Peyer's patch (tissue), 4 donors: ENCODE data around the gene F2RL2. TPM values are rescaled to one million over a fixed set of nuclear protein-coding genes. Genes with fewer than 3 reads are reported as not detected.
A peak's percentile ranks its signal among the peaks of the same experiment; 100 is the strongest.

Experiments used
- DNase-seq, 3 donors: peaks; one replicate each; pipeline ENCODE4 v3.0.0-alpha.2; 2017 to 2019
- H3K27ac ChIP-seq, 4 donors: fragments of 200-600 bp; sonication (generic); one replicate each; pipeline ENCODE4 v1.5.1; 2016 to 2019
- H3K27me3 ChIP-seq, 2 donors: fragments of 200-600 bp; sonication (generic); one replicate each; pipeline ENCODE4 v1.5.1; 2019
- H3K36me3 ChIP-seq, 3 donors: fragments of 200-600 bp; sonication (generic); one replicate each; pipeline ENCODE4 v1.5.1; 2016 to 2019
- H3K4me1 ChIP-seq, 4 donors: fragments of 200-600 bp; sonication (generic); one replicate each; pipeline ENCODE4 v1.5.1; 2016 to 2019
- H3K4me3 ChIP-seq, 4 donors: fragments of 200-600 bp; sonication (generic); 1 replicate in 3 of 4; 2 replicates in 1 of 4; pipeline ENCODE4 v1.5.1; 2016 to 2019; ENCODE audit warnings: mild to moderate bottlenecking in 1 of 4
- H3K9me3 ChIP-seq, 4 donors: fragments of 200-600 bp; sonication (generic); one replicate each; pipeline ENCODE4 v1.5.1; 2016 to 2019; ENCODE audit warnings: mild to moderate bottlenecking in 1 of 4
- POLR2A ChIP-seq, 2 donors: fragments of 450-650 bp; IDR thresholded peaks; one replicate each; pipeline ENCODE4 v1.5.1; 2017; ENCODE audit warnings: antibody characterized with exemption in 2 of 2, mild to moderate bottlenecking in 2 of 2, moderate library complexity in 2 of 2
- total RNA-seq, 4 donors: library from RNA; depleted of rRNA; stranded (reverse); fragments of >200 nt; gene quantifications; one replicate each; pipeline ENCODE4 v1.1.0, GENCODE V29; 2016
- TF ChIP-seq, protein P1 (sequence below), 6 experiments: fragments of 450-650 bp in 4 of 6; fragments of 200-600 bp in 2 of 6; sonication (generic) in 1 of 6; IDR thresholded peaks; one replicate each; pipeline ENCODE4 v1.5.1; 2017 to 2019; ENCODE audit warnings: antibody characterized with exemption in 6 of 6, mild to moderate bottlenecking in 3 of 6, moderate library complexity in 1 of 6

Gene F2RL2
- total RNA-seq, 4 donors from 2014 or later: 0.70 to 3.3 (median 1.1) TPM

DNA sequence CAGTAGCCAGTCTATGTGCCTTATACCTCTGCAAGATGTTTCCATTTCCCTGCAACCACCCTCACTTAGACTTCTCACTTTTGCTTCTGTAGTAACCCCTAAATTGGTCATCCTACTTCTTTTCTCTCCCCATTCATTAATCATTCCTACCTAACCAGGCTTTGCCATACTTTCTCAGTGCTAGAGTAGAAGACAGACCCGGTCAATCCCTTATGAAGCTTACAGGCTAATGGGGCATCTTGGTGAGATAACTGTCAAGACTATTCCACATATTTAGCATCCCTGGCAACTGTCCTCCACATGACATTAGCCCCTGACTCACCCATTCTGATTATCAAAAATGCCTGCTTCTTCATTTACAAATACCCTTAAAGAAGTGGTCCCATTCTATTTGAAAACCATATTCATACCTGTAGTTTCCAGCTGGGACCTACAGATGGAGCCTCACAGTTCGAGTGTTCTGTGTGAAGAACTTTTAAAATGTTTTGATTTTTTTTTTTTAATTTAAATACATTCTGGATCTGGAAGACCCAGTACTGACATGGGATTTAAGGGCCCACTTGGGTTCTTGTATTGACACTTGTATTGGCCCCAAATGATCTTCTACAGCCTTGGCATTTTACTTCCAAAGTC lies 21.0 kb downstream of the F2RL2 start:
- Histone ChIP-seq H3K27me3 (no peaks in the 10 kb centered on the region), H3K4me3 (no peak overlapping the region), H3K36me3 (no peaks in the 10 kb centered on the region), H3K27ac (no peak overlapping the region), H3K4me1 (no peaks in the 10 kb centered on the region), H3K9me3 (no peaks in the 10 kb centered on the region)
- no peak for TF ChIP-seq POLR2A (IDR thresholded peaks at IDR 0.05)
- TF ChIP-seq, protein P1, sequence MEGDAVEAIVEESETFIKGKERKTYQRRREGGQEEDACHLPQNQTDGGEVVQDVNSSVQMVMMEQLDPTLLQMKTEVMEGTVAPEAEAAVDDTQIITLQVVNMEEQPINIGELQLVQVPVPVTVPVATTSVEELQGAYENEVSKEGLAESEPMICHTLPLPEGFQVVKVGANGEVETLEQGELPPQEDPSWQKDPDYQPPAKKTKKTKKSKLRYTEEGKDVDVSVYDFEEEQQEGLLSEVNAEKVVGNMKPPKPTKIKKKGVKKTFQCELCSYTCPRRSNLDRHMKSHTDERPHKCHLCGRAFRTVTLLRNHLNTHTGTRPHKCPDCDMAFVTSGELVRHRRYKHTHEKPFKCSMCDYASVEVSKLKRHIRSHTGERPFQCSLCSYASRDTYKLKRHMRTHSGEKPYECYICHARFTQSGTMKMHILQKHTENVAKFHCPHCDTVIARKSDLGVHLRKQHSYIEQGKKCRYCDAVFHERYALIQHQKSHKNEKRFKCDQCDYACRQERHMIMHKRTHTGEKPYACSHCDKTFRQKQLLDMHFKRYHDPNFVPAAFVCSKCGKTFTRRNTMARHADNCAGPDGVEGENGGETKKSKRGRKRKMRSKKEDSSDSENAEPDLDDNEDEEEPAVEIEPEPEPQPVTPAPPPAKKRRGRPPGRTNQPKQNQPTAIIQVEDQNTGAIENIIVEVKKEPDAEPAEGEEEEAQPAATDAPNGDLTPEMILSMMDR (IDR thresholded peaks at IDR 0.05): peak in 1 of 6 experiments; percentile 10
- DNase-seq: no peak

DNA sequence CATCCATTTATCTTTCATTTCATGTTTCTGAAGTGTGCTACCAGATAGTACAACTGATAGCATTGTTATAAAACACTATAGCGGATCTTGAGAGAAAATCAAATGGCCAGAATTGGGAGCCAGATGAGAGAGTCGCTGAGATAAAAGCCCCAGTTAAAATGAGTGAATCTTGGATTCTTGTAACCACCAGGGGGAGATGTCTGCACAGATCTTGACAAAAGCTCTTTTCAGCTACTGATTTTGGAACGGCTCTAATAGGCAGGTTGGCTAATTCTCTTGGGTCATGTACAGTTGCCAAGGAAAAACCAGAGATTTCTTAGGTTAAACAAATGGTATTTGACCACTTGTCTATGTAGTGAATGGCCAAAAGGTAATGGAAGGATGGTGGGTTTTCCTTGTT lies 21.7 kb downstream of the F2RL2 start:
- DNase-seq: peak in 1 of 3 donors; percentile 57
- peaks cover 0 to 4% (median 0%) of the 10 kb centered on the region in 3 donors for H3K36me3 ChIP-seq
- H3K9me3 ChIP-seq: no peaks in the 10 kb centered on the region
- TF ChIP-seq, protein P1 (IDR thresholded peaks at IDR 0.05): peak; percentile 42 to 85 (median 78)
- no peak for TF ChIP-seq POLR2A (IDR thresholded peaks at IDR 0.05)
- no peak overlapping the region for H3K4me3 ChIP-seq
- no peak overlapping the region for H3K27ac ChIP-seq
- no peaks in the 10 kb centered on the region for H3K27me3 ChIP-seq
- H3K4me1 ChIP-seq: no peaks in the 10 kb centered on the region

DNA sequence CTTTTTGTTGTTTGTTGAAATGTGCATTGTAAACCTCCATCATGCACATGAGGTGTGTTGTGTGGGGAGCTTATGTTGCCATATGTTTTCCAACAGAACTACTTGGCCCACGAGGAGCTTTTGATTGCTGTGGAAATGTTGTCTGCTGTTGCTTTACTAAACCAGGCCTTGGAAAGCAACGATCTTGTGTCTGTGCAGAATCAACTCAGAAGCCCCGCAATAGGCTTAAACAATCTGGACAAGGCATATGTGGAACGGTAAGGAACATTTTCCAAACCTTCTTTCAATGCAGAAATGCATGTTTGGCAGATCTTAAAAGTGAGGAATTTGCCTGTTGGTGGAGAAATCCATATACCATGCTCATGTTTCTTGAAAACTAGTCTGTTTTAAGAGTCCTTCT lies 22.5 kb downstream of the F2RL2 start:
- TF ChIP-seq POLR2A (IDR thresholded peaks at IDR 0.05): no peak
- TF ChIP-seq, protein P1 (IDR thresholded peaks at IDR 0.05): no peak
- peaks cover 0 to 6% (median 0%) of the 10 kb centered on the region in 3 donors for H3K36me3 ChIP-seq
- no peak overlapping the region for H3K27ac ChIP-seq
- no peaks in the 10 kb centered on the region for H3K9me3 ChIP-seq
- H3K4me1 ChIP-seq: no peaks in the 10 kb centered on the region
- no peak for DNase-seq
- H3K4me3 ChIP-seq: no peak overlapping the region
- no peaks in the 10 kb centered on the region for H3K27me3 ChIP-seq

DNA sequence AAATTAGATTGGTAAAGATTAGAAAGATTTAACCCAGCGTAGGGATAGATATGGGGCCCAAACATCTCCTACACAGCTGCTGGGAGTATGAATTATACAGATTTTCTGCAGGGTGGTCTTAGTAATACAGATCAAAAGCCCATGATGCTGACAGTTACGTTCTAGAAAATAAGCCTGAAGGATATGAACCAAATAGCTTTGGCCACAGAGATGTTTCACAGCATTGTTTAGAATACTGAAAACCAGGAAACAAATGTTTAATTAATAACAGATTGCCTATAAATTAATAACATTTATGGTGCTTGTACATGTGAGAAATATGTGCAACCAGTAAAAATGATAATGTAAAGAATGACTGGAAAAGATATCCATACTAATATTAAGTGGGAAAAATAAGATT lies 24.7 kb downstream of the F2RL2 start:
- Histone ChIP-seq H3K4me1 (no peaks in the 10 kb centered on the region), H3K36me3 (peaks cover 0 to 10% (median 0%) of the 10 kb centered on the region in 3 donors), H3K4me3 (no peak overlapping the region), H3K27me3 (no peaks in the 10 kb centered on the region), H3K9me3 (no peaks in the 10 kb centered on the region), H3K27ac (no peak overlapping the region)
- DNase-seq: no peak
- no peak for TF ChIP-seq POLR2A (IDR thresholded peaks at IDR 0.05)
- TF ChIP-seq, protein P1 (IDR thresholded peaks at IDR 0.05): no peak

DNA sequence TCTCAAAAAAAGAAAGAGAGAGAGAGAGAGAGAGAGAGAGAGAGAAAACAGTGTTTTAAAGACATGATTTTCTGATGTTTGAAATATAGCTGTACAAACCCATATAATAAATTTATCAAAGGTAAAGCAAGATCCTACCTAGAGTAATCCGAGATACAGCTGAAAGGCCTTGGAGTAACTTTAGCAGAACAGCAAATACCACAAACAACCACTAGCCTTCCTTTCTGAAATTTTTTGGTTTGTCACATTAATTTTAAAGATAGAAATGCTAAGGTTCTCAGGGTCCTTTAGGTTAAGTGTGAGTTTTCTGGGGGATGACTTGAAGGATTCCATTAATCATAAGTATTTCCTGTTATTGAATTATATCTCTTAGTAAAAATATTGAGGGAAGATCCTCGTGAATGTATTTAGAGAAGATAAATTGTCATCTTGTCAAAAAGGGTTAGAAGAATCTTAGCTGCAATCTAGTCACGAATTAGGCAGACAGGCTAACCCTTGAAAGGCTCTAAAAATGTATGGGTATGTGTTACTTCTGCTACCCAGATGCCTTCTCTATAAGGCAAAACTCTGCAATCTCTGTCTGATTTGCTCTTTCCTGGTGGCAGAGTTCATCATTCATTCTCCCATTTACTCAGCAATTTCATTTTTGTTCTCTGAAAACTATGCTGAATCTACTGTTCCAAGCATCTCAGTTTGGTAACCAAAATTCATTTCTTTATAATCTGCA lies 27.3 kb downstream of the F2RL2 start:
- no peaks in the 10 kb centered on the region for H3K4me1 ChIP-seq
- H3K4me3 ChIP-seq: no peak overlapping the region
- peaks cover 0 to 21% (median 0%) of the 10 kb centered on the region in 3 donors for H3K36me3 ChIP-seq
- DNase-seq: no peak
- no peak for TF ChIP-seq POLR2A (IDR thresholded peaks at IDR 0.05)
- TF ChIP-seq, protein P1 (IDR thresholded peaks at IDR 0.05): no peak
- H3K27ac ChIP-seq: no peak overlapping the region
- no peaks in the 10 kb centered on the region for H3K27me3 ChIP-seq
- H3K9me3 ChIP-seq: no peaks in the 10 kb centered on the region
